Caki2 (cell line): ENCODE data around the gene GAB4. TPM values are rescaled to one million over a fixed set of nuclear protein-coding genes. Genes with fewer than 3 reads are reported as not detected.
"Not testable (repeated sequence)": the region's sequence is repeated elsewhere in the genome, so short reads cannot be mapped to it uniquely, and the experiment has no call there.

Experiments
- DNase-seq: peaks from one replicate; pipeline ENCODE4 v3.0.0-alpha.2; 2015; ENCODE audit warnings: low read depth
- in situ Hi-C: cut with HindIII; loops from 2 replicates; pipeline ENCODE4 v1.10.0; 2016; ENCODE audit warnings: low sequenced_read_pairs, low pct_unique_long_range_greater_than_20kb, mixed read lengths
- total RNA-seq: library from RNA; depleted of rRNA; stranded (reverse); fragments of >200 nt; shearing (Covaris generic); gene quantifications from 2 replicates; pipeline ENCODE4 v1.2.3, GENCODE V29; 2014; ENCODE audit warnings: low replicate concordance; rRNA removed

GAB4 gene
- not detected in 2 replicates for total RNA-seq

GRCh38 chr22:17007852-17008731, at the start of gene GAB4:
Gene GAB4, minus strand, starts transcription at chr22:17008222. Its CDS starts 108 bp downstream, at chr22:17008114.
- no peak for DNase-seq
- in situ Hi-C loops, result no loop called here

- DNase-seq, result no peak
- in situ Hi-C loops, result no loop called here
Observed at GRCh38 chr22:17056807-17057206, 48.8 kb upstream of the GAB4 start.

- in situ Hi-C loops, result no loop called here
Observed at GRCh38 chr22:17056058-17056457, 48.0 kb upstream of the GAB4 start.

GRCh38 chr22:17047656-17048055, 39.6 kb upstream of the GAB4 start:
- in situ Hi-C loops, result no loop called here
- no peak for DNase-seq

More at GRCh38 chr22:17056058-17056457, 48.0 kb upstream of the GAB4 start:
- DNase-seq, result no peak

GRCh38 chr22:17046566-17047348, 38.7 kb upstream of the GAB4 start:
- in situ Hi-C loops, result no loop called here
- DNase-seq, result no peak

GRCh38 chr22:17043521-17043920, 35.5 kb upstream of the GAB4 start:
- DNase-seq, result no peak
- in situ Hi-C loops, result no loop called here

- peak; percentile 81 for DNase-seq
- in situ Hi-C loops, result not testable (repeated sequence)
Observed at GRCh38 chr22:17036842-17037711, 29.1 kb upstream of the GAB4 start.

GRCh38 chr22:17035976-17036841, 28.2 kb upstream of the GAB4 start:
- DNase-seq, in situ Hi-C loops: not testable (repeated sequence)

GRCh38 chr22:17035246-17035645, 27.2 kb upstream of the GAB4 start:
- in situ Hi-C loops, result no loop called here
- DNase-seq, result no peak

- in situ Hi-C loops, DNase-seq: not testable (repeated sequence)
Observed at GRCh38 chr22:17034532-17034931, 26.5 kb upstream of the GAB4 start.

GRCh38 chr22:17032277-17032676, 24.3 kb upstream of the GAB4 start:
- DNase-seq, in situ Hi-C loops: not testable (repeated sequence)

GRCh38 chr22:17024380-17024779, 16.4 kb upstream of the GAB4 start:
- in situ Hi-C loops, result not testable (repeated sequence)
- DNase-seq, result peak; percentile 88

GRCh38 chr22:17015552-17015951, 7.5 kb upstream of the GAB4 start:
- in situ Hi-C loops, DNase-seq: not testable (repeated sequence)

- DNase-seq, in situ Hi-C loops: not testable (repeated sequence)
Observed at GRCh38 chr22:17014101-17014440, 6.0 kb upstream of the GAB4 start.

GRCh38 chr22:17013396-17014100, 5.5 kb upstream of the GAB4 start:
- in situ Hi-C loops, result no loop called here
- no peak for DNase-seq

GRCh38 chr22:17012267-17012666, 4.2 kb upstream of the GAB4 start:
- in situ Hi-C loops, result no loop called here
- DNase-seq, result no peak
